SKM-1 treated with dmso at 0.1 percent for 144 hours (cell line): ENCODE data around the gene ST8SIA2.
A peak's percentile ranks its signal among the peaks of the same experiment; 100 is the strongest.

ENCODE experiments used
- DNase-seq: peaks from one replicate; lab custom pipeline; 2025; ENCODE audit not compliant: unreplicated experiment; lab: John Stamatoyannopoulos, UW

ST8SIA2 gene

DNA sequence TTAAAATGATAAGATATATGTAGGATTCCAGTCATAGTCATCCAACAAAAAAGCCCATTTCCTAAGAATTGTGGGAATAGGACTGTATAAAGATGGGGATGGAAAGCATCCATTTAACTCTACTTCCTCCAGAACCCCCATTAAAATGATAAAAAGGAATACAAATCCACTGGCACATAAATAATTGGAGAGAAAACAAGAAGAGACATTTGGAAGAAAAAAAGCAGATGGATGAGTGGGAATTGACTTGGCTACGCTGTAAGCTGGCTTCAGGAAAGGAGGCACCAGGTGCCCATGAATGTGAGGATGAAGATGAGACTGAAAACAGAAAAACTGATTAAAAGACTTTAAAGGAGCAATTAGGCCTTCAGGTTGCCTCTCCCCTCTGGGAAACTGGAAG, 91.8 kb downstream of the ST8SIA2 start:
- DNase-seq = no peak

DNA sequence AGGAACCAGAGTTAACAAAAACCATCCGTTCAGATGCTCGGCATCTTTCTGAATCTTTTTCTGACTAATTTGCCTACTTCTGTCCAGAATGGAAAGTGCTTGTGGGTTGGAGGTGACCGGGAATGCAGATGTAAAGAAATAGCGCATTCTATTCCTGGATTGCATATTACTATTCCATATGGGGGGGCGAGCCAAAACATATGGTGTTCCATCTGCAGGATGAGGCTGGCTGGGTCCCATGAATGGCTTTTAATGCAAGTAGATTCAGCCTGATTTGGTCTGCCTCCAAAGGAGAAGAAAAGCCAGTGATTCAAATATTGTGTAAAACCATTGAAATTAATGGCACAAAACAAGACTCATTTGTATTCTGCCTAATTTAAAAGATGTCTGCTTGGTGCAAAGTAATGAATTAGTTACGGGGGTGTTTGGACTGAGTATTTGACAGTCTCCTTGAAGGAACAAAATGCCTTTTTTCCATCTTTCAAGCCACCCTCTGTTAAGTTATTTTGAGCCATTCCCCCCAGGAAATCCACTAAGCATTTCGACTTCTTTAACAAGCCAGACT, 99.0 kb downstream of the ST8SIA2 start:
- no peak for DNase-seq

DNA sequence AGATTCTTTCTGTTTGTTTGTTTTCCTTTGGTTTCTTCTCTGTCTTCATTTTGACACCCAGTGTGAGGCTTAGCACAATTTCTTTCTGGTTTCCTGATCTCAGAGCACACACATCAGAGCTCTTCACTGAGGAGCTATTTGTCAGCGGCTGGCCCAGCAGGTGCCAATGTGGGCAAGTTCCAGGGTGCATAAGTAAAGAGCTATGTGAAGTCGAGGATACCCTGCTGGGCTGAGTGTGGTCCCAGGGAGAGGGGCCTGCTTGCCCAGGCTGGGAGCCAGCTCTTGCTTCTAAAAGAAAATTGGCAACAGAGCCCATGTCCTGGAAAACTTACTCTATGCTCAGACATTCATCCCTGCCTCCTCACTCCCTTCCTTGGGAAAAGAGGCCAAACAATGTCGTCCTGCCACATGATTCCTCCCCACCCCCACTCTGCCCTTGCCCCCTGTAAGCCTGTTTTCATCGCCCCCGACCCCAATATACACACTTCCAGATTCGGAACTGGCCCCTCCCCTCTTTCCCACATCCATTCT, 101.2 kb downstream of the ST8SIA2 start:
- DNase-seq = no peak

DNA sequence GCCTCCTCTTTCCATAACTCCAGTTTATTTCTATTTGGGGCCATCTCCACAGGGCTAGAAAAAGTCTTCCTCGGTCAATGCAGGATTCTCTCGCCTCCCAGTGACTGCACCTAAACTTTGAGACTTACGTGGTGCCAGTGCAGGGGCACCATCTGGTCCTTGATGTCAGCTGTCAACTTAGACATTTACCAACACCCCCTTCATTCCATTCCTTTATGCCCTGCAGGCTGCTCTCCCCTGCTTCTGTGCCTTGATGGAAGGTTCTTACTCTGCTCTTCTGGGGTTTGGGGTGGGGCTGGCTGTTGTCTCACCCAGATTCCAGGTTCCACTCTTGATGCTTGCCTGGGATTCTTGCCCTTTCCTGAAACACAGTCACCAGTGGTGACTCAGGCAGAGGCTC, 101.8 kb downstream of the ST8SIA2 start:
- no peak for DNase-seq

DNA sequence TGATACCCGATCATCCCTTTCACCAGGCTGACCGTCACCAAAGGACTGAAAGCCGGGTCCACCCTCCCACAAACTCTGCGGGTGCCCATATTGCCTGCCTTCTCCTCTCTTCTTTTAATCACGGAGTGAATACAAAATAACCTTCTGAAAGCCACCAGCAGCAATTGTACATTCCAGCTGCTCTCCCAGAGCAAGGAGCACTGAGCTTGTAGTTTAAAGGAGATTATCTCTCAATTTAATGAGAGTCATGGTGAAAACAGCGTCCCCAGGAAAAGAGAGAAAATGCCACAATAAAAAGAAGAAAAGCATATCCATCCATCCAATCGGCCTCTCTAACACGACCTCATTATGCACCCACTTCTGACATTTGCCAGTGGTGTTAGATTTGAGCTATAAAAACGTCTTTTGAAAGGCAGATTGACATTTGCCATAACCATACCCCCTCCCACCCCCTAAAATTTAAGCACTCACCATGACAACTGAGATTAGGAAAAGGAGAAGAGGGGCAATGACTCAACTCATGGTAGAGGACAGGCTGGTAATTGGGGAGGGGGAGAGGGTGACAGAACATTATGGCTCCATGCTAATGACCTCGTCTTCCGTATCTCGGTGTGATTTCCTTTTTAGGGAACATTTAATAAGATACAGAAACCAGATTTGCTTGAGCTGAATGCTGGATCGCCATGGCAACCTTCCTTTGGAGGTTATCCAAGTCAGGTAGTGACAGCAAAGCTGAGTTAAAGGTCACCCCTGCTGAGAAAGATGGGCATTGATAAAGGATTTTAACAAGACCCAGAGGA, 106.2 kb downstream of the ST8SIA2 start:
- no peak for DNase-seq

DNA sequence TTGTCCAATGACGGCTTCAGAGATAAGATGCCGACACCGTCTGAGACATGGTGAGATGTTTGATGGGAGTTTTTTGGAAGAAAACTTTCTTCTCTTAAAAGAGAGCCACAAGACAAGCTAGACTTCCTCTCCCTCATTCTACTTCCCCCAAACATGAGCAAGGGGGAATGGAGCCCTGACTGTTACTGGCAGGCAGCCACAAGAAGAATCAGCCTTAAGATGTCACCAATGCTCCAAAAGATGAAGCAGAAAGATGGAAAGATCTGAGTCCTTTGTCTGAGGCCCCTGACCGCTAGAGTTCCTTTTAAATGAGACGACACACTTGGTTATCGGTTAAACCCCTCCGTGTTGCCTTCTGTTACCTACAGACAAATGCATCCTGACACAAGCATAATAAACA, 108.7 kb downstream of the ST8SIA2 start:
- DNase-seq = peak; percentile 11

DNA sequence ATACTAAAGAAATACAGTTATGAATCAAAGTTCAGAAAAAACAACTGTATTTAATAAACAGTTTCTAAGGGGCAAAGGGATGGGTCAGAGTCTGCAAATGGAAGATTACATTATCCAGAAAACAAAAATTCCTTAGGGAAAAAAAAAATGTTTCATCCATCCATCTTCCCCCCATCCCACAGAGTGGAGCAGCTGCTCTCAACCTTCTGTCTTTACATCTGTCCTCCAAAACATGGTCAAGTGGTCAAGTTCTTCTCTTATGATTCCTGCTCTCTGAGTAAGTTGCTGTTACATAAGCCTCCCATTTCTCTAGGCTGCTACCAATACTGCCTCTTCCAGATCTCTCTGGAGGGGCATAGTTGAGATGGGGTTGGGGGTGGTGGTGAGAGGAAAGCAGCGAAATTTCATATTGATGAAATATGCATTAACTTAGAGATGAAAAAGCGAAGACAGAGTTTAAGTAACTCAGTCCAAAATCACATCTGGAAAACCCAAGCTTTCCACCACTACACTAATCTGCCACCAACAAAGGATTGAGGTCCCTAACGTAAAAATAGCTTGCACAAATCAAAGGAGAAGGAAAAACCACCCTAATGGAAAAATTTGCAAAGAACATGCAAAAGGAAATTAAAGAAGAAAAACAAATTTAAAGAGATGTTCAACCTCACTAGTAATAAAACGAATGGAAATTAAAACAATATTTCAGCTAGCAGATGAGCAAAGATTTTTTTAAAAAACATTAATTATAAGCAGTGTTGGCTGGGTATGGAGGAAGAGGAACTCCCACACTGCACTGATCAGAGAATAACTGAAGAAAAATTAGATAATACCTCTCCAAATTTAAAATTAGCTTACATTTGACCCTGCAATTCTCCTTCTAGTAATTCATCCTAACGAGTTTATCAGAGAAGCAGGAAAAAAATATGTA, 109.5 kb downstream of the ST8SIA2 start:
- no peak for DNase-seq

DNA sequence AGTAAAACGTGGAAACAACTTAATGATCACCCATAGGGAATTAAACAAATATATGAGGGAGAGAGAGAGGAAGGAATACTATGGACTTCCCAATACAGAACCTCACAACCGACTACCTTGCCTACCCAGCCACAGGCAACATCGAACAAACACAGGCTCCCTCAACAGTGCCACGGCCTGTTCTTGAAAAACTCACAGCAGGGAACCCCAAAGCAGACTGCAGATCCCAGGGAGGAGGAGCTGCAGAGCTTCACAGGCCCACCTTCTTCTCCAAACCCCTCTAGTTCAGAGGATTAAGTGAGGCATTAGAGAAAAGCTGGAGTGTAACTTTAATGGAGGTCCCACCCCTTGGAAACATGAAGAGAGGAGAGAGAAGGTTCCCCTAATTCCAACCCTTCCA, 110.2 kb downstream of the ST8SIA2 start:
- no peak for DNase-seq

DNA sequence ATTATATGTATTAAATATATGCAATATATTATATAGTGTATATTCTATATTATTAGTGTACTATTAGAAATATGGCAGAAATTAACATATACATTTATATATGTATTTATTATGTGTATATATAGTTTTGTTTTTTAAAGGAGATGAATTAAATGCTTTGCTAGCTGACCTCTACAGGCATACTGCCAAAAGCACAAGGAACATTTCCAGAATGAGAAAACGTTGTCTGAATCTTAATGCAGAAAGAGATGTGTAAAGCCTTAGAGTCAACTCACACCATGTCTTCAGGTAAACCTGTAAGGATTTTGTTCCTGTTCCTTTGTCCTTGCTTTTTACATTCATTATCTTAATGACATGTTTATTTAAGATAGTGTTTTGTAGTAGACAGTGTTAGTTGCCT, 111.9 kb downstream of the ST8SIA2 start:
- no peak for DNase-seq

DNA sequence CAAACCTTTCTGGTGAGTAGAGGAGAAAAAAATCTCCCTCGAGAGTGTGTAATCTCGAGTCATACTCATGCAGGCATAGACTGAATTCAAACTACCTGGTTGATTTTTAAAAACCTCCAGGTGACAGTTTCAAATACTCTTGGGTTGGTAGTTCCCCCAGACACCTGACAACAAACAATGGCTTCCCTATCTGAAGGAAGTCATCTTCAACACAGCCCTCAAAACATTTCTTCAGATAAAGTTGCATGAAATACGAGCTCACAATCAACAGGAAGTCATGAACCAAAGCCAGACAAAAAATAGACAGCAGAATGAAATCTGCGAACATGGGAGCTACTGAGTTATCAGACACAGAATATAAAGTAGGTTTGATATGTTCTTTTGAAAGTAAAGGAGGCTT, 112.8 kb downstream of the ST8SIA2 start:
- no peak for DNase-seq

DNA sequence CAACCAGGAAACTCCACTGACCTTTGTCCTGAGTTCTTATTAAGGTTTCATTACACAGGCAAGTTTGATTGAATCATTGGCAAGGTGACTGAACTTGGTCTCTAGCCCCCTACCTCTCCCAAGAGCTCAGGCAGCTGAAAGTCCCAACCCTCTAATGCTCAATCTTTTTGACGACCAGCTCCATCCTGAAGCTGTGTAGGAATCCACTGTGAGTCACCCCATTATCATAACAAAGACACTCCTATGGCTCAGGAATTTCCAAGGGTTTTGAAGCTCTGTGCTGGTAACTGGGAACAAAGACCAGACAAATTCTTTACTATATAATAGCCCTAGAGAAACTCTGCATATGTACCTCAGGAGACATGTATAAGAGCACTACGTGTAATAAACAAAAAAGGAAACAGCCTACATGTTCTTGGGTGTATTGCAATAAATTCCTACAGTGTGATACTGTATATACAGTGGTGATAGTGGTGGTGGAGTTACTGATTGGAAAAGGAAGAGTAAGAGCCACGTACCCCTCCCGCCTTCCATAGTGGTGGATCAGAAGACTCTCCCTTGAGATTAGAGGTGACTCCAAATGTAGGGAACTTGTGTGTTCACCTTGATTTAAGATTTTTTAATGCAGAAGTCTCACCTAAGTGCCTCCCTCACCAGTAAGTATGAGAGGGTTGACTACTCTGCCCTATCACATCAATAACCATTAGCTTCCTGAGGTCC, 116.6 kb downstream of the ST8SIA2 start:
- DNase-seq = no peak
